H9 (cell line): ENCODE results near the gene HOOK2. TPM values are rescaled to one million over a fixed set of nuclear protein-coding genes. Genes with fewer than 3 reads are reported as not detected.

ENCODE experiments used
- DNase-seq: peaks from one replicate; pipeline ENCODE4 v3.0.0-alpha.2; 2017
- H2AFZ ChIP-seq: one replicate; pipeline ENCODE4 v1.6.1; 2013; ENCODE audit warnings: mild to moderate bottlenecking, low read length, control low read depth, moderate library complexity
- H2AK5ac ChIP-seq: 2 replicates; pipeline ENCODE4 v1.6.1; 2013; ENCODE audit warnings: low read length, control low read depth, mixed read lengths; ENCODE audit not compliant: insufficient read length
- H2BK120ac ChIP-seq: one replicate; pipeline ENCODE4 v1.6.1; 2013; ENCODE audit warnings: low read depth, mild to moderate bottlenecking, low read length, control low read depth, inconsistent platforms; ENCODE audit not compliant: poor library complexity, severe bottlenecking
- H2BK12ac ChIP-seq: 2 replicates; pipeline ENCODE4 v1.6.1; 2013; ENCODE audit warnings: low read length, control low read depth, mixed read lengths, low read depth; ENCODE audit not compliant: insufficient read length
- H2BK15ac ChIP-seq: 2 replicates; pipeline ENCODE4 v1.6.1; 2013; ENCODE audit warnings: low read depth, low read length, control low read depth
- H2BK20ac ChIP-seq: one replicate; pipeline ENCODE4 v1.6.1; 2013; ENCODE audit warnings: low read depth, mild to moderate bottlenecking, low read length, control low read depth, inconsistent platforms; ENCODE audit not compliant: poor library complexity, severe bottlenecking
- H2BK5ac ChIP-seq: 2 replicates; pipeline ENCODE4 v1.6.1; 2013; ENCODE audit warnings: low read length, control low read depth, mixed read lengths; ENCODE audit not compliant: insufficient read length
- H3K14ac ChIP-seq: 2 replicates; pipeline ENCODE4 v1.6.1; 2013; ENCODE audit warnings: low read length, control low read depth; ENCODE audit not compliant: insufficient read depth
- H3K18ac ChIP-seq: 2 replicates; pipeline ENCODE4 v1.6.1; 2013; ENCODE audit warnings: low read depth, mild to moderate bottlenecking, mixed read lengths, low read length, control low read depth; ENCODE audit not compliant: insufficient read length
- H3K23ac ChIP-seq: 2 replicates; pipeline ENCODE4 v1.6.1; 2013; ENCODE audit warnings: low read length, control low read depth, mixed read lengths, low read depth; ENCODE audit not compliant: insufficient read length
- H3K23me2 ChIP-seq: 2 replicates; pipeline ENCODE4 v1.6.1; 2013; ENCODE audit warnings: low read depth, mild to moderate bottlenecking, mixed read lengths, low read length, control low read depth; ENCODE audit not compliant: insufficient read length, poor library complexity, severe bottlenecking
- H3K27ac ChIP-seq: 2 replicates; pipeline ENCODE4 v1.5.1; 2013; ENCODE audit warnings: low read length, control low read depth, mixed read lengths, low read depth; ENCODE audit not compliant: insufficient read length
- H3K27me3 ChIP-seq: 2 replicates; pipeline ENCODE4 v1.6.1; 2013; ENCODE audit warnings: low read length, control low read depth, inconsistent platforms; ENCODE audit not compliant: insufficient read depth
- H3K4ac ChIP-seq: 2 replicates; pipeline ENCODE4 v1.6.1; 2013; ENCODE audit warnings: low read depth, mild to moderate bottlenecking, control low read depth, inconsistent platforms, low read length, moderate library complexity
- H3K4me1 ChIP-seq: 2 replicates; pipeline ENCODE4 v1.6.1; 2013; ENCODE audit warnings: low read length, control low read depth, inconsistent platforms; ENCODE audit not compliant: insufficient read depth
- H3K4me2 ChIP-seq: 2 replicates; pipeline ENCODE4 v1.6.1; 2013; ENCODE audit warnings: low read length, control low read depth, mixed read lengths; ENCODE audit not compliant: insufficient read length, insufficient read depth
- H3K56ac ChIP-seq: 2 replicates; pipeline ENCODE4 v1.6.1; 2013; ENCODE audit warnings: low read depth, mild to moderate bottlenecking, mixed read lengths, low read length, control low read depth; ENCODE audit not compliant: insufficient read length
- H3K79me1 ChIP-seq: 2 replicates; pipeline ENCODE4 v1.6.1; 2013; ENCODE audit warnings: low read depth, mild to moderate bottlenecking, moderate library complexity, low read length, control low read depth, inconsistent platforms; ENCODE audit not compliant: insufficient read depth, poor library complexity, severe bottlenecking
- H3K79me2 ChIP-seq: 2 replicates; pipeline ENCODE4 v1.6.1; 2013; ENCODE audit warnings: low read length, control low read depth, inconsistent platforms; ENCODE audit not compliant: insufficient read depth
- H3K9ac ChIP-seq: 2 replicates; pipeline ENCODE4 v1.6.1; 2013; ENCODE audit warnings: low read length, control low read depth, mixed read lengths; ENCODE audit not compliant: insufficient read length; ENCODE audit errors: extremely low read depth
- H3K9me3 ChIP-seq: one replicate; pipeline ENCODE4 v1.6.1; 2013; ENCODE audit warnings: low read depth, low read length, inconsistent platforms; ENCODE audit not compliant: control insufficient read depth
- H3T11ph ChIP-seq: one replicate; pipeline ENCODE4 v1.6.1; 2013; ENCODE audit warnings: mild to moderate bottlenecking, low read length, control low read depth, inconsistent platforms
- H4K20me1 ChIP-seq: one replicate; pipeline ENCODE4 v1.6.1; 2013; ENCODE audit not compliant: control insufficient read depth, insufficient read length, insufficient read depth
- H4K5ac ChIP-seq: 2 replicates; pipeline ENCODE4 v1.6.1; 2013; ENCODE audit warnings: low read depth, mild to moderate bottlenecking, mixed read lengths, low read length, control low read depth; ENCODE audit not compliant: insufficient read length
- H4K8ac ChIP-seq: replicated peaks from 2 replicates; pipeline ENCODE4 v1.6.1; 2013; ENCODE audit warnings: low read length, control low read depth, mixed read lengths, low read depth; ENCODE audit not compliant: insufficient read length
- H4K91ac ChIP-seq: 2 replicates; pipeline ENCODE4 v1.6.1; 2013; ENCODE audit warnings: low read depth, mild to moderate bottlenecking, moderate library complexity, mixed read lengths, low read length, control low read depth; ENCODE audit not compliant: insufficient read length
- H3K27ac Mint-ChIP-seq, 3 experiments: 2 replicates in 2 of 3; 3 replicates in 1 of 3; pipeline ENCODE4 v1.8.0; 2020 to 2021; ENCODE audit warnings: mixed read lengths in 3 of 3, mild to moderate bottlenecking in 1 of 3, moderate library complexity in 1 of 3
- H3K27me3 Mint-ChIP-seq: 2 replicates; pipeline ENCODE4 v1.8.0; 2021; ENCODE audit warnings: low read depth, mild to moderate bottlenecking, moderate library complexity, mixed read lengths
- H3K36me3 Mint-ChIP-seq, 3 experiments: 2 replicates in 2 of 3; 3 replicates in 1 of 3; pipeline ENCODE4 v1.8.0; 2020 to 2021; ENCODE audit warnings: low read depth in 3 of 3, mixed read lengths in 3 of 3; ENCODE audit not compliant: insufficient read depth in 1 of 3
- H3K4me1 Mint-ChIP-seq, 2 experiments: 2 replicates each; pipeline ENCODE4 v1.8.0; 2020; ENCODE audit warnings: mixed read lengths in 2 of 2
- H3K4me3 Mint-ChIP-seq, 2 experiments: 2 replicates in 1 of 2; 3 replicates in 1 of 2; pipeline ENCODE4 v1.8.0; 2020 to 2021; ENCODE audit warnings: mild to moderate bottlenecking in 2 of 2, mixed read lengths in 2 of 2, moderate library complexity in 1 of 2
- H3K9me3 Mint-ChIP-seq, 2 experiments: 2 replicates in 1 of 2; 3 replicates in 1 of 2; pipeline ENCODE4 v1.8.0; 2020; ENCODE audit warnings: mild to moderate bottlenecking in 2 of 2, mixed read lengths in 2 of 2, moderate library complexity in 1 of 2
- CTCF ChIP-seq: fragments of 200-600 bp; sonication (generic); conservative IDR thresholded peaks from 3 replicates; pipeline ENCODE4 v1.8.0; 2021; ENCODE audit warnings: antibody characterized with exemption, mild to moderate bottlenecking
- WGBS: extraction: QIAGEN DNeasy Blood & Tissue Kit; methylation state at CpG from one replicate; pipeline ENCODE4 v1.1.7; 2013; ENCODE audit warnings: missing lambda C conversion rate, low lambda C conversion rate, mixed read lengths; ENCODE audit not compliant: insufficient read length; ENCODE audit errors: extremely low coverage; 5-methylcytosine and 5-hydroxymethylcytosine counted together
- total RNA-seq: library from RNA; stranded (reverse); gene quantifications from 2 replicates; pipeline ENCODE4 v1.2.1, GENCODE V29; 2021

HOOK2 gene
- total RNA-seq, 1 experiment from 2014 or later, result 64.7 TPM

DNA sequence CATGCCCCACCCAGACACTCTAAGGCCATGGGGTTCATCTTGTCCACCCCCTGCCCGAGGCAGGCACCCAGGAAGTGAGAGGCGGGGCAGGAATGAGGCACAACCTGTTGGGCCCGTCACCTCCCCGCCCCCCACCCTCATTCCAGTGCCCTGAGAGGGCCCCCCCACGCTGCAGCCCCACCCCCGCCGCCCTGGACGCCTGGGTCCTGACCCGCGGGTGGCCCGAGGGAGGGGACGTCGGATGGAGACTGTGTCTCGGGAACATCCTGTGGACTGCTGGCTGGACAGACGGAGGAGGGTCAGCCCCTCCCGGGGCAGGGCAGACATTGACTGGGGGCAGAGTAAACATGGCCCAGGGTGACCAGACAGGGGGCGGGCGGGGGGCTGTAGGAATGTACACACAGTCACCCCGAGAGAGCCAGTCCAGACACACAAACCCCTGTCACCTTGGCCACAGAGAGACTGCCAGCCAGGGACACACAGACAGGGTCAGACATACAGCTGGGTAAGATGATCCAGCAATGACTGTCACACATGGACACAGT, 8.6 kb upstream of the HOOK2 start:
- Histone ChIP-seq H2BK20ac (no peak overlapping the region), H4K91ac (no peak overlapping the region), H3K27ac (no peak overlapping the region), H3K9ac (no peak overlapping the region), H3K79me1 (no peaks in the 10 kb centered on the region), H3K4ac (no peak overlapping the region), H3K23ac (no peak overlapping the region), H3T11ph (no peak overlapping the region), H2AFZ (no peak overlapping the region), H4K8ac (no peak overlapping the region), H4K20me1 (no peaks in the 10 kb centered on the region), H4K5ac (no peak overlapping the region), H3K4me2 (peak overlapping the region; percentile 71), H2AK5ac (no peak overlapping the region), H3K23me2 (peaks cover 11% of the 10 kb centered on the region), H3K79me2 (no peaks in the 10 kb centered on the region), H2BK120ac (no peak overlapping the region), H2BK5ac (no peak overlapping the region), H3K27me3 (no peaks in the 10 kb centered on the region), H3K56ac (no peak overlapping the region), H3K9me3 (no peaks in the 10 kb centered on the region), H3K4me1 (peaks cover 4% of the 10 kb centered on the region), H3K14ac (no peak overlapping the region), H2BK15ac (no peak overlapping the region), H2BK12ac (no peak overlapping the region), H3K18ac (no peak overlapping the region)
- H3K4me1 Mint-ChIP-seq, result peaks cover 22 to 25% of the 10 kb centered on the region in 2 experiments
- H3K36me3 Mint-ChIP-seq, result no peaks in the 10 kb centered on the region
- TF ChIP-seq CTCF, result no peak
- H3K9me3 Mint-ChIP-seq, result no peaks in the 10 kb centered on the region
- DNase-seq, result no peak
- 0 out of 7 replicates have a peak overlapping the region, but pooled peaks of 1 of the 3 experiments have one; percentile 28 for H3K27ac Mint-ChIP-seq
- peak overlapping the region; percentile 59 to 74; a peak in 4 of 5 replicates for H3K4me3 Mint-ChIP-seq
- no CpG with 5 or more reads among the region's 19 CpGs for WGBS
- H3K27me3 Mint-ChIP-seq, result no peaks in the 10 kb centered on the region; the same call in 1 of the 2 replicates
